Fibroblast of the conjunctiva (primary cell): ENCODE measurements around the gene MVK.

Experiments used
- DNase-seq: peaks from one replicate; pipeline ENCODE4 v3.0.0-alpha.2; 2010; ENCODE audit warnings: low read depth

Gene MVK

GRCh38 chr12:109545826-109546225 lies 27.8 kb upstream of the MVK start:
- DNase-seq = no peak

GRCh38 chr12:109547286-109547685 lies 26.3 kb upstream of the MVK start:
- no peak for DNase-seq

- DNase-seq = no peak
Observed at GRCh38 chr12:109548258-109548657, 25.3 kb upstream of the MVK start.

- no peak for DNase-seq
Observed at GRCh38 chr12:109549613-109550270, 23.9 kb upstream of the MVK start.

GRCh38 chr12:109550281-109550680 lies 23.3 kb upstream of the MVK start:
- DNase-seq = no peak

- no peak for DNase-seq
Observed at GRCh38 chr12:109551108-109551507, 22.5 kb upstream of the MVK start.

GRCh38 chr12:109552971-109553370 lies 20.6 kb upstream of the MVK start:
- DNase-seq = no peak

- no peak for DNase-seq
Observed at GRCh38 chr12:109553483-109553882, 20.1 kb upstream of the MVK start.

GRCh38 chr12:109553906-109554500 lies 19.6 kb upstream of the MVK start:
- DNase-seq = no peak

- no peak for DNase-seq
Observed at GRCh38 chr12:109554761-109555160, 18.8 kb upstream of the MVK start.

GRCh38 chr12:109555431-109556315 lies 17.9 kb upstream of the MVK start:
- DNase-seq = no peak

- DNase-seq = no peak
Observed at GRCh38 chr12:109557200-109557599, 16.4 kb upstream of the MVK start.

GRCh38 chr12:109557805-109558204 lies 15.8 kb upstream of the MVK start:
- DNase-seq = no peak

GRCh38 chr12:109558374-109559199 lies 15.0 kb upstream of the MVK start:
- DNase-seq = no peak

- DNase-seq = no peak
Observed at GRCh38 chr12:109559200-109559505, 14.4 kb upstream of the MVK start.

- DNase-seq = no peak
Observed at GRCh38 chr12:109559601-109560000, 14.0 kb upstream of the MVK start.

- DNase-seq = no peak
Observed at GRCh38 chr12:109560867-109561710, 12.5 kb upstream of the MVK start.

GRCh38 chr12:109561711-109562030 lies 11.9 kb upstream of the MVK start:
- no peak for DNase-seq

GRCh38 chr12:109562871-109563270 lies 10.7 kb upstream of the MVK start:
- no peak for DNase-seq

GRCh38 chr12:109563291-109564284 lies 10.0 kb upstream of the MVK start:
- DNase-seq = no peak
